ENCODE data around the gene PDE4D. TPM values are rescaled to one million over a fixed set of nuclear protein-coding genes. Genes with fewer than 3 reads are reported as not detected.

The PDE4D gene
- total and polyA plus RNA-seq, 2 of the 4 experiments (the other 2 are of a cell fraction), result 1.4 to 7.9 TPM

GRCh38 chr5:59538750-59539121 lies 354.8 kb downstream of the PDE4D start:
- Histone ChIP-seq H3K18ac (ENCODE audit: low read depth, low read length) (no peak overlapping the region), H3K27me3 (ENCODE audit: control insufficient read depth, insufficient read depth, low read length) (no peaks in the 10 kb centered on the region), H4K91ac (ENCODE audit: insufficient read depth, low read depth, low read length) (no peak overlapping the region), H2BK20ac (ENCODE audit: low read depth, low read length) (no peak overlapping the region), H2BK5ac (ENCODE audit: low read depth, low read length, poor library complexity, severe bottlenecking) (no peak overlapping the region), H3K9me3 (ENCODE audit: control insufficient read depth, insufficient read depth, low read length) (no peaks in the 10 kb centered on the region), H4K5ac (ENCODE audit: low read depth, low read length) (no peak overlapping the region), H4K20me1 (ENCODE audit: insufficient read depth, low read length) (no peaks in the 10 kb centered on the region), H3K4me2 (ENCODE audit: low read depth, low read length) (no peak overlapping the region), H3K14ac (replicated peaks; ENCODE audit: low read depth, low read length) (no peak overlapping the region), H2AFZ (replicated peaks; ENCODE audit: low read length, poor library complexity) (no peak overlapping the region), H4K8ac (ENCODE audit: low read depth in 2 of 2, low read length in 2 of 2) (no peak overlapping the region), H2BK120ac (ENCODE audit: low read depth, low read length) (no peak overlapping the region), H2AK5ac (ENCODE audit: low read depth, low read length) (no peak overlapping the region), H3K79me1 (ENCODE audit: low read depth in 1 of 2, low read length in 2 of 2) (no peaks in the 10 kb centered on the region), H3K56ac (ENCODE audit: extremely low read depth, insufficient read depth, low read length) (no peak overlapping the region), H3K27ac (ENCODE audit: insufficient read depth, low read length) (no peak overlapping the region), H3K23ac (ENCODE audit: low read depth, low read length) (no peak overlapping the region), H2BK15ac (ENCODE audit: low read depth, low read length) (no peak overlapping the region), H3K9me1 (ENCODE audit: insufficient read depth, low read length) (no peaks in the 10 kb centered on the region), H3K4ac (ENCODE audit: low read depth, low read length) (no peak overlapping the region), H3K9ac (ENCODE audit: low read depth, low read length) (no peak overlapping the region), H2AK9ac (replicated peaks; ENCODE audit: low read depth, low read length, poor library complexity) (no peak overlapping the region), H3K4me1 (ENCODE audit: control insufficient read depth, insufficient read depth, low read length) (no peaks in the 10 kb centered on the region), H3K36me3 (ENCODE audit: control insufficient read depth, insufficient read depth, low read length) (no peaks in the 10 kb centered on the region), H3K4me3 (ENCODE audit: insufficient read depth, low read depth, low read length) (no peak overlapping the region)
- ChIA-PET POLR2A (ENCODE audit: unreplicated experiment) (no interaction called here), CTCF (no interaction called here)
- ATAC-seq (ENCODE audit: low read depth) (no peak), DNase-seq (no peak)
- in situ Hi-C loops (cut with MboI; ENCODE audit: low sequenced_read_pairs), result no loop called here
- intact Hi-C loops (cut with micrococcal nuclease), result no loop called here
- no peak for TF ChIP-seq MXI1 (IDR thresholded peaks at IDR 0.05; ENCODE audit: borderline replicate concordance, low read depth, low read length)
- no peak for TF ChIP-seq CHD1 (IDR thresholded peaks at IDR 0.05; ENCODE audit: low read depth, low read length)
- no peak for TF ChIP-seq BHLHE40 (IDR thresholded peaks at IDR 0.05; ENCODE audit: low read depth, low read length)
- TF ChIP-seq ELK1 (IDR thresholded peaks at IDR 0.05; ENCODE audit: borderline replicate concordance, low read depth, low read length), result no peak
- no peak for TF ChIP-seq SMC3 (IDR thresholded peaks at IDR 0.05; ENCODE audit: low read depth, low read length)
- TF ChIP-seq RFX5 (IDR thresholded peaks at IDR 0.05; ENCODE audit: low read depth, low read length), result no peak
- no peak for TF ChIP-seq RCOR1 (IDR thresholded peaks at IDR 0.05; ENCODE audit: insufficient replicate concordance, low read length)
- no peak for TF ChIP-seq MAFK (IDR thresholded peaks at IDR 0.05; ENCODE audit: low read depth, low read length)
- no peak for TF ChIP-seq NFE2L2 (IDR thresholded peaks at IDR 0.05; ENCODE audit: low read depth, low read length)
- TF ChIP-seq MAZ (IDR thresholded peaks at IDR 0.05; ENCODE audit: borderline replicate concordance, low read depth, low read length), result no peak
- TF ChIP-seq USF2 (IDR thresholded peaks at IDR 0.05; ENCODE audit: low read depth, low read length), result no peak
- no peak for TF ChIP-seq FOS (IDR thresholded peaks at IDR 0.05; ENCODE audit: low read depth, low read length)
- no peak for TF ChIP-seq CEBPB (IDR thresholded peaks at IDR 0.05; ENCODE audit: low read depth, low read length)
- BruUV-seq (replicated peaks), result no TSS peak
- dilution Hi-C loops (cut with HindIII; ENCODE audit: low sequenced_read_pairs, unreplicated experiment), result no loop called here

All from IMR-90 (cell line).